ENCODE results near the gene ZGLP1.

The ZGLP1 gene

GRCh38 chr19:10321874-10322835 lies 12.5 kb upstream of the ZGLP1 start:
- H3K4me3 ChIP-seq (ENCODE audit: low read depth, low read length), result no peak overlapping the region
- TF ChIP-seq CTCF (IDR thresholded peaks at IDR 0.05; ENCODE audit: low read depth, low read length) (no peak), MYC (IDR thresholded peaks at IDR 0.05; ENCODE audit: low read depth, low read length) (no peak), MAX (IDR thresholded peaks at IDR 0.05; ENCODE audit: low read depth, low read length) (no peak), POLR2A (IDR thresholded peaks at IDR 0.05; ENCODE audit: extremely low read depth, insufficient read length) (no peak)
- DNase-seq (ENCODE audit: low read depth), result no peak

- H3K4me3 ChIP-seq (ENCODE audit: low read depth, low read length), result no peak overlapping the region
- TF ChIP-seq MAX (IDR thresholded peaks at IDR 0.05; ENCODE audit: low read depth, low read length) (no peak), CTCF (IDR thresholded peaks at IDR 0.05; ENCODE audit: low read depth, low read length) (no peak), POLR2A (IDR thresholded peaks at IDR 0.05; ENCODE audit: extremely low read depth, insufficient read length) (no peak), MYC (IDR thresholded peaks at IDR 0.05; ENCODE audit: low read depth, low read length) (no peak)
- peak; percentile 57 for DNase-seq (ENCODE audit: low read depth)
Measured at GRCh38 chr19:10321417-10321797, 11.8 kb upstream of the ZGLP1 start.

GRCh38 chr19:10320602-10321416 lies 11.2 kb upstream of the ZGLP1 start:
- DNase-seq (ENCODE audit: low read depth), result no peak
- H3K4me3 ChIP-seq (ENCODE audit: low read depth, low read length), result no peak overlapping the region
- TF ChIP-seq CTCF (IDR thresholded peaks at IDR 0.05; ENCODE audit: low read depth, low read length), result no peak
- no peak for TF ChIP-seq MAX (IDR thresholded peaks at IDR 0.05; ENCODE audit: low read depth, low read length)
- TF ChIP-seq MYC (IDR thresholded peaks at IDR 0.05; ENCODE audit: low read depth, low read length), result no peak
- no peak for TF ChIP-seq POLR2A (IDR thresholded peaks at IDR 0.05; ENCODE audit: extremely low read depth, insufficient read length)

GRCh38 chr19:10318807-10319682 lies 9.4 kb upstream of the ZGLP1 start:
- no peak for TF ChIP-seq MYC (IDR thresholded peaks at IDR 0.05; ENCODE audit: low read depth, low read length)
- TF ChIP-seq CTCF (IDR thresholded peaks at IDR 0.05; ENCODE audit: low read depth, low read length), result no peak
- TF ChIP-seq POLR2A (IDR thresholded peaks at IDR 0.05; ENCODE audit: extremely low read depth, insufficient read length), result no peak
- no peak for TF ChIP-seq MAX (IDR thresholded peaks at IDR 0.05; ENCODE audit: low read depth, low read length)
- no peak for DNase-seq (ENCODE audit: low read depth)

GRCh38 chr19:10317857-10318462 lies 8.3 kb upstream of the ZGLP1 start:
- no peak for DNase-seq (ENCODE audit: low read depth)
- no peak overlapping the region for H3K4me3 ChIP-seq (ENCODE audit: low read depth, low read length)
- no peak for TF ChIP-seq MYC (IDR thresholded peaks at IDR 0.05; ENCODE audit: low read depth, low read length)
- no peak for TF ChIP-seq POLR2A (IDR thresholded peaks at IDR 0.05; ENCODE audit: extremely low read depth, insufficient read length)

More at GRCh38 chr19:10318807-10319682, 9.4 kb upstream of the ZGLP1 start:
- H3K4me3 ChIP-seq (ENCODE audit: low read depth, low read length), result no peak overlapping the region

Measured in NB4 (cell line).